K562 (cell line): ENCODE results near the gene FAM193A. TPM values are rescaled to one million over a fixed set of nuclear protein-coding genes. Genes with fewer than 3 reads are reported as not detected.

Experiments
- ATAC-seq: fragments of 200-7000 bp; cut with Tn5 transposase; 3 replicates; pipeline ENCODE4 v1.9.1; 2020; ENCODE audit warnings: moderate library complexity
- BruUV-seq: library from RNA; stranded (reverse); fragments of 400-500 nt; replicated peaks from 2 replicates; lab custom pipeline; 2021; lab: Mats Ljungman, UMichigan
- CTCF ChIA-PET: fragments of 300-600 bp; formaldehyde crosslinking; extraction: SDS; loops from one replicate; lab custom pipeline; 2021; ENCODE audit warnings: low intra/inter-chr PET ratio; lab: Yijun Ruan, JAX
- POLR2A ChIA-PET: fragments of 300-600, 350-650 bp; sonication (Branson Sonifier 250); formaldehyde crosslinking; extraction: SDS; loops from one replicate; lab custom pipeline; 2021; ENCODE audit warnings: antibody characterized with exemption, inconsistent platforms; lab: Yijun Ruan, JAX
- DNase-seq, 4 experiments: peaks; one replicate each; pipeline versions ENCODE4 v3.0.0 to v3.0.0-alpha.2; 2011 to 2018; ENCODE audit warnings: low spot score in 3 of 4, mixed read lengths in 3 of 4; ENCODE audit errors: extremely low read depth in 1 of 4
- FAIRE-seq: peaks from 2 replicates; lab custom pipeline; 2011; peaks lifted over from hg19 to GRCh38; lab: Jason Lieb, UNC
- H2AFZ ChIP-seq: 2 replicates; pipeline ENCODE4 v1.6.0; 2011; ENCODE audit warnings: low read depth, low read length, control low read depth, inconsistent platforms
- H3K27ac ChIP-seq: fragments of 200-600 bp; 3 replicates; pipeline ENCODE4 v1.8.0; 2011; ENCODE audit warnings: low read depth, mild to moderate bottlenecking, control low read depth, inconsistent platforms, low read length, moderate library complexity, mixed read lengths; ENCODE audit errors: extremely low read depth
- H3K27me3 ChIP-seq, 2 experiments: fragments of 300-600 bp in 1 of 2; 2 replicates in 1 of 2; 3 replicates in 1 of 2; pipeline versions ENCODE4 v1.6.0 to v1.8.0; 2011; ENCODE audit warnings: inconsistent platforms in 2 of 2, low read length in 2 of 2, mild to moderate bottlenecking in 1 of 2, mixed read lengths in 1 of 2, moderate library complexity in 1 of 2; ENCODE audit not compliant: control insufficient read depth in 2 of 2, insufficient read depth in 2 of 2
- H3K36me3 ChIP-seq: fragments of 300-600 bp; 3 replicates; pipeline ENCODE4 v1.8.0; 2011; ENCODE audit warnings: mild to moderate bottlenecking, low read length, inconsistent platforms; ENCODE audit not compliant: control insufficient read depth, insufficient read depth
- H3K4me1 ChIP-seq, 2 experiments: fragments of 200-600 bp in 1 of 2; replicated peaks in 1 of 2; 2 replicates in 1 of 2; 3 replicates in 1 of 2; pipeline versions ENCODE4 v1.5.1 to v1.8.0; 2011; ENCODE audit warnings: inconsistent platforms in 2 of 2, low read length in 2 of 2, mild to moderate bottlenecking in 1 of 2, mixed read lengths in 1 of 2, moderate library complexity in 1 of 2; ENCODE audit not compliant: control insufficient read depth in 2 of 2, insufficient read depth in 2 of 2
- H3K4me2 ChIP-seq: 2 replicates; pipeline ENCODE4 v1.6.1; 2011; ENCODE audit warnings: low read length, control low read depth, inconsistent platforms, mixed read lengths; ENCODE audit not compliant: insufficient read depth
- H3K4me3 ChIP-seq: fragments of 200-600 bp; sonication (generic), shearing (Covaris generic); 2 replicates; pipeline ENCODE4 v1.5.1; 2016; ENCODE audit warnings: control low read depth, inconsistent platforms
- H3K79me2 ChIP-seq: fragments of 200-600 bp; 3 replicates; pipeline ENCODE4 v1.8.0; 2011; ENCODE audit warnings: low read length, inconsistent platforms; ENCODE audit not compliant: control insufficient read depth, insufficient read depth
- H3K9ac ChIP-seq, 2 experiments: 2 replicates each; pipeline versions ENCODE4 v1.6.0 to v1.6.1; 2011; ENCODE audit warnings: low read depth in 2 of 2, low read length in 2 of 2, control low read depth in 1 of 2, inconsistent platforms in 1 of 2, mild to moderate bottlenecking in 1 of 2, mixed read lengths in 1 of 2; ENCODE audit not compliant: insufficient read depth in 1 of 2
- H3K9me1 ChIP-seq: one replicate; pipeline ENCODE4 v1.6.0; 2011; ENCODE audit warnings: inconsistent platforms, mild to moderate bottlenecking, low read length, moderate library complexity; ENCODE audit not compliant: control insufficient read depth, insufficient read depth
- H3K9me3 ChIP-seq: replicated peaks from 2 replicates; pipeline ENCODE4 v1.5.1; 2011; ENCODE audit warnings: low read depth, low read length, inconsistent platforms; ENCODE audit not compliant: control insufficient read depth, insufficient read depth
- H4K20me1 ChIP-seq: replicated peaks from 2 replicates; pipeline ENCODE4 v1.6.1; 2011; ENCODE audit warnings: low read length, inconsistent platforms, mixed read lengths; ENCODE audit not compliant: control insufficient read depth, insufficient read depth
- BRCA1 ChIP-seq, 2 experiments: fragments of 450-650 bp in 1 of 2; sonication (generic) in 1 of 2; formaldehyde crosslinking in 1 of 2; IDR thresholded peaks; 2 replicates each; pipeline versions ENCODE4 v1.5.0 to v1.6.1; 2017 to 2020; ENCODE audit warnings: mild to moderate bottlenecking in 1 of 2, missing genetic modification reagents in 1 of 2
- EGR1 ChIP-seq: fragments of 450-650 bp; conservative IDR thresholded peaks from 2 replicates; pipeline ENCODE4 v1.6.1; 2017; ENCODE audit warnings: mild to moderate bottlenecking
- FIP1L1 ChIP-seq: fragments of 200-400 bp; formaldehyde crosslinking; IDR thresholded peaks from 2 replicates; pipeline ENCODE4 v1.6.1; 2018; ENCODE audit warnings: mild to moderate bottlenecking, low read depth, low read length; ENCODE audit not compliant: poor library complexity, severe bottlenecking
- NCOA6 ChIP-seq: fragments of 450-650 bp; IDR thresholded peaks from 2 replicates; pipeline ENCODE4 v1.6.1; 2017; ENCODE audit warnings: mild to moderate bottlenecking
- TCF15 ChIP-seq: fragments of 250-450 bp; sonication (Bioruptor Pico); IDR thresholded peaks from 2 replicates; pipeline ENCODE4 v1.8.0; 2022; ENCODE audit warnings: moderate library complexity, mild to moderate bottlenecking, inconsistent platforms
- TSC22D4 ChIP-seq: fragments of 450-650 bp; IDR thresholded peaks from 2 replicates; pipeline ENCODE4 v1.6.1; 2016; ENCODE audit warnings: missing genetic modification characterization, missing biosample characterization, control low read depth
- ZNF644 ChIP-seq: fragments of 200-800 bp; sonication (Bioruptor generic); IDR thresholded peaks from 2 replicates; pipeline ENCODE4 v1.6.1; 2016; ENCODE audit warnings: low read depth, missing genetic modification characterization, missing compliant biosample characterization
- WGBS: fragments of 100-300 bp; shearing (Covaris generic); methylation state at CpG from one replicate; pipeline ENCODE4 v1.1.6; 2016; ENCODE audit warnings: low coverage, mixed read lengths; ENCODE audit not compliant: insufficient coverage; ENCODE audit errors: missing lambda C conversion rate; 5-methylcytosine and 5-hydroxymethylcytosine counted together
- in situ Hi-C: fragments of 300-500 bp; cut with MboI; formaldehyde crosslinking; loops from 4 replicates; pipeline ENCODE4 v1.15.0; 2018; ENCODE audit warnings: inconsistent platforms, mixed read lengths
- intact Hi-C: fragments of 100-400 bp; cut with micrococcal nuclease; formaldehyde crosslinking; loops from 2 replicates; pipeline ENCODE4 v1.14.2; 2022
- polyA plus RNA-seq, 8 experiments: library from polyadenylated mRNA; depleted of rRNA in 4 of 8; stranded (reverse) in 5 of 8; unstranded in 3 of 8; fragments of >200 nt; fragmentation: Nextera tagmentation in 2 of 8; fragmentation: Illumina TruSeq in 1 of 8; extraction: Ambion mirVana in 2 of 8; extraction: Trizol in 1 of 8; gene quantifications; 2 replicates each; pipeline versions ENCODE4 v1.2.1 to v1.2.3, GENCODE V29; 2011 to 2014; ENCODE audit warnings: inconsistent platforms in 1 of 8, missing spikeins in 1 of 8
- total RNA-seq, 7 experiments: library from RNA; depleted of rRNA in 6 of 7; stranded (reverse); fragments of >200 nt in 6 of 7; fragmentation: Illumina TruSeq in 2 of 7; extraction: Trizol in 2 of 7; gene quantifications; 2 replicates each; pipeline versions ENCODE4 v1.2.1 to v1.2.3, GENCODE V29; 2011 to 2021; ENCODE audit warnings: low replicate concordance in 1 of 7

The FAM193A gene
- total and polyA plus RNA-seq, 9 of the 15 experiments (the other 6 are each of a cell fraction or from before 2014, with no cell fraction given), result 0.46 to 24.6 (median 9.6) TPM

- TF ChIP-seq EGR1 (no peak), NCOA6 (no peak), ZNF644 (no peak), FIP1L1 (no peak)
Measured at GRCh38 chr4:2623442-2623841, 87.0 kb downstream of the FAM193A start (continued).

GRCh38 chr4:2624782-2625530 lies 88.5 kb downstream of the FAM193A start:
- Histone ChIP-seq H3K4me3 (no peak overlapping the region), H3K9me1 (no peaks in the 10 kb centered on the region), H3K4me2 (no peak overlapping the region), H3K9ac (no peak overlapping the region), H3K79me2 (peaks cover 38% of the 10 kb centered on the region), H3K9me3 (no peaks in the 10 kb centered on the region), H3K27ac (no peak overlapping the region), H2AFZ (no peak overlapping the region), H3K36me3 (peaks cover 40% of the 10 kb centered on the region; the same call in 2 of the 3 replicates), H3K27me3 (no peaks in the 10 kb centered on the region), H3K4me1 (no peaks in the 10 kb centered on the region), H4K20me1 (peaks cover 17% of the 10 kb centered on the region; the same call in 1 of the 2 replicates)
- no peak for ATAC-seq
- WGBS, result 87% methylated on average over 22 of the region's 22 CpGs
- in situ Hi-C loops, result no loop called here
- intact Hi-C loops, result no loop called here
- POLR2A ChIA-PET, result interaction anchor here (0.6 kb wide), 1 partner anchor 194 kb away, joined by 3 read pairs; no protein-coding TSS in a partner anchor
- BruUV-seq, result no TSS peak
- no peak for FAIRE-seq
- CTCF ChIA-PET, result no interaction called here
- DNase-seq, result no peak
- TF ChIP-seq TSC22D4 (tag) (no peak), BRCA1 (IDR thresholded peaks at IDR 0.05) (no peak), BRCA1 (CRISPR knock-in tag; IDR thresholded peaks at IDR 0.05) (no peak), TCF15 (CRISPR knock-in tag) (no peak)
